Heart left ventricle (tissue), 13 donors: ENCODE results near the gene BMP2K.

Source experiments
- CTCF ChIP-seq, 12 donors: fragments of 200-600 bp; sonication (generic) in 4 of 12; IDR thresholded peaks; one replicate each; pipeline versions ENCODE4 v1.5.0 to v1.8.0; 2018 to 2022; ENCODE audit warnings: antibody characterized with exemption in 12 of 12, mild to moderate bottlenecking in 5 of 12
- POLR2A ChIP-seq, 2 donors: fragments of 450-650 bp; IDR thresholded peaks; one replicate each; pipeline ENCODE4 v1.6.1; 2017; ENCODE audit warnings: antibody characterized with exemption in 2 of 2, mild to moderate bottlenecking in 2 of 2, moderate library complexity in 2 of 2
- donor health status: ischemic (EF 13 %, LVEDD 7.1; RV severe dilation, severe dysfunction).
- donor health status: DM: no; HTN: yes; CAD: no.
- donor health status: DM: no; HTN: no; CAD: no.
- donor health status: ischemic (EF 25% LVEDD 6.9; RV normal size, moderate dysfunction).
- donor health status: ischemic (EF 25% LVEDD 5.7; RV mildly dilated, moderate dysfunction).
- donor health status: ischemic (EF 35%, LVEDD 5.7; RV mildly dilated, moderate dysfunction).
- donor health status: nonischemic (EF 11% LVEDD 7.7; RV severe dilation, severe dysfunction).
- donor health status: DM: yes; HTN: yes; CAD: no.
- donor health status: PGD.
- donor health status: ischemic (EF 29% LVEDD 5.4; RV normal size, mild dysfunction).
- donor health status: nonischemic (EF 23%, LVEDD 6.1; RV moderate dilation, normal function).

- TF ChIP-seq POLR2A (IDR thresholded peaks at IDR 0.05) = no peak
- TF ChIP-seq CTCF (IDR thresholded peaks at IDR 0.05) = no peak
These were observed 1.4 kb downstream of the BMP2K start for GRCh38 chr4:78777576-78777940.
